HCT116 (cell line): ENCODE data around the gene FKBP1A. TPM values are rescaled to one million over a fixed set of nuclear protein-coding genes. Genes with fewer than 3 reads are reported as not detected.
A peak's percentile ranks its signal among the peaks of the same experiment; 100 is the strongest.

Experiments used
- ATAC-seq: fragments of 200-7000 bp; cut with Tn5 transposase; 2 replicates; pipeline ENCODE4 v1.9.1; 2020; ENCODE audit warnings: mild to moderate bottlenecking, moderate library complexity
- BruUV-seq: library from RNA; stranded (reverse); fragments of 400-500 nt; replicated peaks from 2 replicates; lab custom pipeline; 2021; lab: Mats Ljungman, UMichigan
- CTCF ChIA-PET: fragments of 300-600 bp; sonication (Branson Sonifier 250); formaldehyde crosslinking; loops from one replicate; lab custom pipeline; 2021; ENCODE audit warnings: antibody characterized with exemption; lab: Charles Lee
- POLR2A ChIA-PET: fragments of 300-600, 350-600 bp; sonication (Branson Sonifier 250); formaldehyde crosslinking; loops from one replicate; lab custom pipeline; 2021; ENCODE audit warnings: antibody characterized with exemption; lab: Charles Lee
- RAD21 ChIA-PET, 2 experiments: fragments of 300-600 bp; sonication (Branson Sonifier 250); formaldehyde crosslinking; loops; one replicate each; lab custom pipeline; 2023; ENCODE audit warnings: low total read pairs in 2 of 2; ENCODE audit not compliant: uncharacterized antibody in 2 of 2, unreplicated experiment in 2 of 2, low non-redundant PET in 1 of 2; lab: Charles Lee
- DNase-seq: peaks from one replicate; pipeline ENCODE4 v3.0.0-alpha.2; 2010; ENCODE audit warnings: low read depth, low spot score
- H2AFZ ChIP-seq: fragments of 200-600 bp; shearing (Covaris generic), sonication (generic); 2 replicates; pipeline ENCODE4 v1.6.1; 2017; ENCODE audit warnings: low read depth, mixed run types, mixed read lengths, antibody characterized with exemption, low read length; ENCODE audit not compliant: poor library complexity, severe bottlenecking
- H3K27ac ChIP-seq: 2 replicates; pipeline ENCODE4 v1.5.1; 2012; ENCODE audit warnings: low read depth, low read length
- H3K27me3 ChIP-seq: fragments of 200-600 bp; sonication (generic); 2 replicates; pipeline ENCODE4 v1.6.1; 2016; ENCODE audit warnings: mixed run types, low read length, mixed read lengths; ENCODE audit not compliant: insufficient read depth
- H3K36me3 ChIP-seq, 2 experiments: fragments of 200-500 bp in 1 of 2; fragments of 200-600 bp in 1 of 2; sonication (Bioruptor generic) in 1 of 2; sonication (generic) in 1 of 2; 2 replicates each; pipeline versions ENCODE4 v1.5.1 to v1.6.1; 2014 to 2016; ENCODE audit warnings: low read length in 2 of 2, inconsistent platforms in 1 of 2, mixed read lengths in 1 of 2, mixed run types in 1 of 2; ENCODE audit not compliant: insufficient read depth in 2 of 2, control insufficient read depth in 1 of 2
- H3K4me1 ChIP-seq, 2 experiments: fragments of 200-600 bp in 1 of 2; sonication (generic) in 1 of 2; 2 replicates each; pipeline versions ENCODE4 v1.5.1 to v1.6.1; 2012 to 2017; ENCODE audit warnings: low read length in 2 of 2, inconsistent platforms in 1 of 2, mild to moderate bottlenecking in 1 of 2, mixed read lengths in 1 of 2, mixed run types in 1 of 2, moderate library complexity in 1 of 2; ENCODE audit not compliant: insufficient read depth in 2 of 2, control insufficient read depth in 1 of 2
- H3K4me2 ChIP-seq: fragments of 200-600 bp; sonication (generic); 2 replicates; pipeline ENCODE4 v1.6.1; 2017; ENCODE audit warnings: mixed run types, low read length, mixed read lengths
- H3K4me3 ChIP-seq, 2 experiments: fragments of 200-600 bp in 1 of 2; sonication (generic) in 1 of 2; replicated peaks in 1 of 2; 2 replicates each; pipeline ENCODE4 v1.5.1; 2011 to 2016; ENCODE audit warnings: low read length in 2 of 2, control low read depth in 1 of 2, low read depth in 1 of 2, mild to moderate bottlenecking in 1 of 2, mixed read lengths in 1 of 2, mixed run types in 1 of 2
- H3K79me2 ChIP-seq: fragments of 200-600 bp; sonication (generic); 2 replicates; pipeline ENCODE4 v1.6.1; 2017; ENCODE audit warnings: mild to moderate bottlenecking, mixed run types, low read length, moderate library complexity, mixed read lengths; ENCODE audit not compliant: insufficient read depth
- H3K9ac ChIP-seq: fragments of 200-600 bp; sonication (generic); 2 replicates; pipeline ENCODE4 v1.6.1; 2016; ENCODE audit warnings: low read length, mixed read lengths
- H3K9me2 ChIP-seq: fragments of 200-600 bp; sonication (generic), shearing (Covaris generic); 2 replicates; pipeline ENCODE4 v1.6.1; 2017; ENCODE audit warnings: mixed run types, mild to moderate bottlenecking, moderate library complexity; ENCODE audit not compliant: insufficient read depth
- H3K9me3 ChIP-seq, 2 experiments: fragments of 200-500 bp in 1 of 2; fragments of 200-600 bp in 1 of 2; sonication (Bioruptor generic) in 1 of 2; sonication (generic) in 1 of 2; 2 replicates each; pipeline ENCODE4 v1.6.1; 2014 to 2017; ENCODE audit warnings: low read length in 2 of 2, mixed read lengths in 2 of 2, inconsistent platforms in 1 of 2, low read depth in 1 of 2, mild to moderate bottlenecking in 1 of 2, mixed run types in 1 of 2, moderate library complexity in 1 of 2; ENCODE audit not compliant: control insufficient read depth in 1 of 2, insufficient read depth in 1 of 2
- H4K20me1 ChIP-seq: fragments of 200-600 bp; sonication (generic), shearing (Covaris generic); 2 replicates; pipeline ENCODE4 v1.6.1; 2017; ENCODE audit warnings: mixed run types, mild to moderate bottlenecking, moderate library complexity; ENCODE audit not compliant: insufficient read depth
- CEBPB ChIP-seq: IDR thresholded peaks from 2 replicates; pipeline ENCODE4 v1.6.1; 2012; ENCODE audit warnings: low read depth
- EZH2 ChIP-seq: fragments of 200-600 bp; sonication (generic); IDR thresholded peaks from 2 replicates; pipeline ENCODE4 v1.6.1; 2017; ENCODE audit warnings: antibody characterized with exemption, mixed run types
- SRF ChIP-seq: IDR thresholded peaks from 2 replicates; pipeline ENCODE4 v1.6.1; 2012; ENCODE audit warnings: low read depth
- ZFX ChIP-seq: fragments of 450-650 bp; IDR thresholded peaks from 2 replicates; pipeline ENCODE4 v1.6.1; 2017
- intact Hi-C: fragments of 100-400 bp; cut with micrococcal nuclease; formaldehyde crosslinking; loops from 2 replicates; pipeline ENCODE4 v1.10.0; 2022
- total RNA-seq: library from RNA; stranded (reverse); gene quantifications from one replicate; pipeline ENCODE4 v1.2.1, GENCODE V29; 2021; ENCODE audit not compliant: unreplicated experiment
- TF ChIP-seq, protein P1 (sequence below): IDR thresholded peaks from 2 replicates; pipeline ENCODE4 v1.6.1; 2012; ENCODE audit warnings: low read depth
- TF ChIP-seq, protein P2 (sequence below): IDR thresholded peaks from 2 replicates; pipeline ENCODE4 v1.6.1; 2012
- TF ChIP-seq, protein P3 (sequence below): IDR thresholded peaks from 2 replicates; pipeline ENCODE4 v1.6.1; 2011; ENCODE audit warnings: mild to moderate bottlenecking, low read length, moderate library complexity; ENCODE audit not compliant: insufficient replicate concordance; ENCODE audit errors: extremely low read depth
- TF ChIP-seq, protein P4 (sequence below): IDR thresholded peaks from 2 replicates; pipeline ENCODE4 v1.6.1; 2012
- TF ChIP-seq, protein P5 (sequence below), 3 experiments: fragments of 200-600 bp in 1 of 3; sonication (generic) in 1 of 3; IDR thresholded peaks in 2 of 3; conservative IDR thresholded peaks in 1 of 3; 2 replicates each; pipeline ENCODE4 v1.5.1; 2012 to 2017; ENCODE audit warnings: low read depth in 2 of 3, low read length in 2 of 3, antibody characterized with exemption in 1 of 3, borderline replicate concordance in 1 of 3, control low read depth in 1 of 3, mild to moderate bottlenecking in 1 of 3, mixed read lengths in 1 of 3, mixed run types in 1 of 3, moderate library complexity in 1 of 3; ENCODE audit not compliant: insufficient read depth in 1 of 3

FKBP1A gene
- total RNA-seq, 1 experiment from 2014 or later, result 259 TPM

DNA sequence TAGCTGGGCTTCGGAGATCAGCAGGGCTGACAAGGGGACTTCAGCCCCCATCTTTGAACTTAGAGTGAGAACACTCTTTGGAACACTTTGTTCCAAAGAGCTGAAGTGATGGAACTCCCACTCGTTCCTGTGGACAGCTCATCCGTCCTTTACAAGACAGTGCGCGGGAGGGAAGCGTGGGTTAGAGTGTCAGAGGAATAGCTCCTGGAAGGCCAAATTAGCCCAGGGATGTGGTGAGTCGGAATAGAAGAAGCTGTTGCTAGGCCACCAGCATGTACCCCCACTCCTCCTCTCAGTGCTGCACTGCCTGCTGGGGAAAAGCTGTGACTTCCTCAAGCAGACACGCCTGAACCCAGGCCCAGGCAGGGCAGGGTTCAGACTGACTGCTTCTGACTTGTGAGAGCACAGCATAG, 65.6 kb downstream of the FKBP1A start:
- Histone ChIP-seq H4K20me1 (no peaks in the 10 kb centered on the region), H3K4me2 (peak overlapping the region; percentile 94), H3K36me3 (no peaks in the 10 kb centered on the region), H3K9ac (peak overlapping the region; percentile 99; the same call in 1 of the 2 replicates), H3K9me3 (no peaks in the 10 kb centered on the region), H3K27me3 (no peaks in the 10 kb centered on the region), H3K4me1 (peaks cover 32 to 52% of the 10 kb centered on the region in 2 experiments), H3K4me3 (0 out of 4 replicates have a peak overlapping the region, but pooled peaks of 1 of the 2 experiments have one; percentile 93), H3K79me2 (peaks cover 68% of the 10 kb centered on the region), H2AFZ (no peak overlapping the region), H3K9me2 (no peaks in the 10 kb centered on the region), H3K27ac (no peak overlapping the region)
- ChIA-PET RAD21 (no interaction called here), CTCF (interaction anchor here (0.5 kb wide), 1 partner anchor 113 kb away, joined by 3 read pairs; no protein-coding TSS in a partner anchor), POLR2A (no interaction called here)
- ATAC-seq, result no peak
- no peak for TF ChIP-seq EZH2
- TF ChIP-seq SRF, result no peak
- TF ChIP-seq, protein P1, sequence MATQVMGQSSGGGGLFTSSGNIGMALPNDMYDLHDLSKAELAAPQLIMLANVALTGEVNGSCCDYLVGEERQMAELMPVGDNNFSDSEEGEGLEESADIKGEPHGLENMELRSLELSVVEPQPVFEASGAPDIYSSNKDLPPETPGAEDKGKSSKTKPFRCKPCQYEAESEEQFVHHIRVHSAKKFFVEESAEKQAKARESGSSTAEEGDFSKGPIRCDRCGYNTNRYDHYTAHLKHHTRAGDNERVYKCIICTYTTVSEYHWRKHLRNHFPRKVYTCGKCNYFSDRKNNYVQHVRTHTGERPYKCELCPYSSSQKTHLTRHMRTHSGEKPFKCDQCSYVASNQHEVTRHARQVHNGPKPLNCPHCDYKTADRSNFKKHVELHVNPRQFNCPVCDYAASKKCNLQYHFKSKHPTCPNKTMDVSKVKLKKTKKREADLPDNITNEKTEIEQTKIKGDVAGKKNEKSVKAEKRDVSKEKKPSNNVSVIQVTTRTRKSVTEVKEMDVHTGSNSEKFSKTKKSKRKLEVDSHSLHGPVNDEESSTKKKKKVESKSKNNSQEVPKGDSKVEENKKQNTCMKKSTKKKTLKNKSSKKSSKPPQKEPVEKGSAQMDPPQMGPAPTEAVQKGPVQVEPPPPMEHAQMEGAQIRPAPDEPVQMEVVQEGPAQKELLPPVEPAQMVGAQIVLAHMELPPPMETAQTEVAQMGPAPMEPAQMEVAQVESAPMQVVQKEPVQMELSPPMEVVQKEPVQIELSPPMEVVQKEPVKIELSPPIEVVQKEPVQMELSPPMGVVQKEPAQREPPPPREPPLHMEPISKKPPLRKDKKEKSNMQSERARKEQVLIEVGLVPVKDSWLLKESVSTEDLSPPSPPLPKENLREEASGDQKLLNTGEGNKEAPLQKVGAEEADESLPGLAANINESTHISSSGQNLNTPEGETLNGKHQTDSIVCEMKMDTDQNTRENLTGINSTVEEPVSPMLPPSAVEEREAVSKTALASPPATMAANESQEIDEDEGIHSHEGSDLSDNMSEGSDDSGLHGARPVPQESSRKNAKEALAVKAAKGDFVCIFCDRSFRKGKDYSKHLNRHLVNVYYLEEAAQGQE, result no peak
- TF ChIP-seq, protein P2, sequence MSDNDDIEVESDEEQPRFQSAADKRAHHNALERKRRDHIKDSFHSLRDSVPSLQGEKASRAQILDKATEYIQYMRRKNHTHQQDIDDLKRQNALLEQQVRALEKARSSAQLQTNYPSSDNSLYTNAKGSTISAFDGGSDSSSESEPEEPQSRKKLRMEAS, result no peak
- TF ChIP-seq, protein P3, sequence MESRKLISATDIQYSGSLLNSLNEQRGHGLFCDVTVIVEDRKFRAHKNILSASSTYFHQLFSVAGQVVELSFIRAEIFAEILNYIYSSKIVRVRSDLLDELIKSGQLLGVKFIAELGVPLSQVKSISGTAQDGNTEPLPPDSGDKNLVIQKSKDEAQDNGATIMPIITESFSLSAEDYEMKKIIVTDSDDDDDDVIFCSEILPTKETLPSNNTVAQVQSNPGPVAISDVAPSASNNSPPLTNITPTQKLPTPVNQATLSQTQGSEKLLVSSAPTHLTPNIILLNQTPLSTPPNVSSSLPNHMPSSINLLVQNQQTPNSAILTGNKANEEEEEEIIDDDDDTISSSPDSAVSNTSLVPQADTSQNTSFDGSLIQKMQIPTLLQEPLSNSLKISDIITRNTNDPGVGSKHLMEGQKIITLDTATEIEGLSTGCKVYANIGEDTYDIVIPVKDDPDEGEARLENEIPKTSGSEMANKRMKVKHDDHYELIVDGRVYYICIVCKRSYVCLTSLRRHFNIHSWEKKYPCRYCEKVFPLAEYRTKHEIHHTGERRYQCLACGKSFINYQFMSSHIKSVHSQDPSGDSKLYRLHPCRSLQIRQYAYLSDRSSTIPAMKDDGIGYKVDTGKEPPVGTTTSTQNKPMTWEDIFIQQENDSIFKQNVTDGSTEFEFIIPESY, result no peak
- TF ChIP-seq, protein P4, sequence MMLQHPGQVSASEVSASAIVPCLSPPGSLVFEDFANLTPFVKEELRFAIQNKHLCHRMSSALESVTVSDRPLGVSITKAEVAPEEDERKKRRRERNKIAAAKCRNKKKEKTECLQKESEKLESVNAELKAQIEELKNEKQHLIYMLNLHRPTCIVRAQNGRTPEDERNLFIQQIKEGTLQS, result no peak
- no peak for TF ChIP-seq CEBPB
- no peak for TF ChIP-seq ZFX
- TF ChIP-seq, protein P5, sequence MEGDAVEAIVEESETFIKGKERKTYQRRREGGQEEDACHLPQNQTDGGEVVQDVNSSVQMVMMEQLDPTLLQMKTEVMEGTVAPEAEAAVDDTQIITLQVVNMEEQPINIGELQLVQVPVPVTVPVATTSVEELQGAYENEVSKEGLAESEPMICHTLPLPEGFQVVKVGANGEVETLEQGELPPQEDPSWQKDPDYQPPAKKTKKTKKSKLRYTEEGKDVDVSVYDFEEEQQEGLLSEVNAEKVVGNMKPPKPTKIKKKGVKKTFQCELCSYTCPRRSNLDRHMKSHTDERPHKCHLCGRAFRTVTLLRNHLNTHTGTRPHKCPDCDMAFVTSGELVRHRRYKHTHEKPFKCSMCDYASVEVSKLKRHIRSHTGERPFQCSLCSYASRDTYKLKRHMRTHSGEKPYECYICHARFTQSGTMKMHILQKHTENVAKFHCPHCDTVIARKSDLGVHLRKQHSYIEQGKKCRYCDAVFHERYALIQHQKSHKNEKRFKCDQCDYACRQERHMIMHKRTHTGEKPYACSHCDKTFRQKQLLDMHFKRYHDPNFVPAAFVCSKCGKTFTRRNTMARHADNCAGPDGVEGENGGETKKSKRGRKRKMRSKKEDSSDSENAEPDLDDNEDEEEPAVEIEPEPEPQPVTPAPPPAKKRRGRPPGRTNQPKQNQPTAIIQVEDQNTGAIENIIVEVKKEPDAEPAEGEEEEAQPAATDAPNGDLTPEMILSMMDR (IDR thresholded peaks at IDR 0.05 in 2 of 3, conservative IDR thresholded peaks at IDR 0.05 in 1 of 3; ENCODE audit: borderline replicate concordance in 1 of 3, insufficient read depth in 1 of 3, low read depth in 2 of 3, low read length in 2 of 3), result no peak
- no peak for DNase-seq
- BruUV-seq, result no TSS peak
- intact Hi-C loops, result loop anchor here (5.0 kb wide), 2 partner anchors 65 to 140 kb away; partner anchors contain the start of genes FKBP1A and NSFL1C
